NT2/D1 (cell line): Measurements from ENCODE around the gene PRDM12.

Source experiments
- SUZ12 ChIP-seq: IDR thresholded peaks from 2 replicates; pipeline ENCODE4 v1.6.1; 2011; ENCODE audit not compliant: insufficient read length, insufficient read depth; ENCODE audit errors: extremely low read depth
- YY1 ChIP-seq: IDR thresholded peaks from 2 replicates; pipeline ENCODE4 v1.6.1; 2011; ENCODE audit not compliant: insufficient read length, insufficient read depth
- ZNF274 ChIP-seq: IDR thresholded peaks from 2 replicates; pipeline ENCODE4 v1.6.1; 2011; ENCODE audit warnings: mild to moderate bottlenecking, low read depth, low read length

DNA sequence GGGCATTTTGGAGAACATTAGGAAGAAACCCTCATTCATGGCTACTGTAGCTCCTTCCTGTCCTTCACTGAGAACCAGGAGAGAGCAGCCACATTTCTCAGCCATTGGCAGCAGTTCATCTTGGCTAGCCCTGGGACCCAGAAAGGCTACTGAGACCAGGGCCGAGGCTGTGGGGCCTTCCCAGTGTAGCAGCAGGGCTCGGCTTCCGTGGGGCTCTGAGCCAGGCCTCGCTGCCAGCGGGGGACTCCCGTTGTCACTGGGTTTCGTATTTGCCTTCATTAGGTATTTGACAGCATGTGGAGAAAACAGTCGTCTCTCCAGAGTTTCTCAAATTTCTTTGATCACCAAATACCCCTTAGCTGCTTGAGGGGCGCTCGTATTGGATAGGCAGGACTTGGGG is 37.3 kb upstream of the PRDM12 start:
- no peak for TF ChIP-seq ZNF274
- no peak for TF ChIP-seq YY1
- TF ChIP-seq SUZ12, result no peak
